ENCODE data around the gene PTTG1IP.
A peak's percentile ranks its signal among the peaks of the same experiment; 100 is the strongest.

The PTTG1IP gene

GRCh38 chr21:44867999-44868700 is 5.3 kb downstream of the PTTG1IP start:
- H3K4me3 ChIP-seq (ENCODE audit: low read depth in 1 of 2, low read length in 2 of 2) = no peak overlapping the region
- ATAC-seq (ENCODE audit: insufficient read depth, low read depth) = peak; percentile 44; the same call in 2 of the 3 replicates
- no peak overlapping the region for H3K9ac ChIP-seq (ENCODE audit: low read depth, low read length)
- TF ChIP-seq, protein P1, sequence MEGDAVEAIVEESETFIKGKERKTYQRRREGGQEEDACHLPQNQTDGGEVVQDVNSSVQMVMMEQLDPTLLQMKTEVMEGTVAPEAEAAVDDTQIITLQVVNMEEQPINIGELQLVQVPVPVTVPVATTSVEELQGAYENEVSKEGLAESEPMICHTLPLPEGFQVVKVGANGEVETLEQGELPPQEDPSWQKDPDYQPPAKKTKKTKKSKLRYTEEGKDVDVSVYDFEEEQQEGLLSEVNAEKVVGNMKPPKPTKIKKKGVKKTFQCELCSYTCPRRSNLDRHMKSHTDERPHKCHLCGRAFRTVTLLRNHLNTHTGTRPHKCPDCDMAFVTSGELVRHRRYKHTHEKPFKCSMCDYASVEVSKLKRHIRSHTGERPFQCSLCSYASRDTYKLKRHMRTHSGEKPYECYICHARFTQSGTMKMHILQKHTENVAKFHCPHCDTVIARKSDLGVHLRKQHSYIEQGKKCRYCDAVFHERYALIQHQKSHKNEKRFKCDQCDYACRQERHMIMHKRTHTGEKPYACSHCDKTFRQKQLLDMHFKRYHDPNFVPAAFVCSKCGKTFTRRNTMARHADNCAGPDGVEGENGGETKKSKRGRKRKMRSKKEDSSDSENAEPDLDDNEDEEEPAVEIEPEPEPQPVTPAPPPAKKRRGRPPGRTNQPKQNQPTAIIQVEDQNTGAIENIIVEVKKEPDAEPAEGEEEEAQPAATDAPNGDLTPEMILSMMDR (IDR thresholded peaks at IDR 0.05; ENCODE audit: borderline replicate concordance, extremely low read depth, low read length, poor library complexity, severe bottlenecking) = no peak
- TF ChIP-seq EZH2 (IDR thresholded peaks at IDR 0.05; ENCODE audit: borderline replicate concordance, low read depth, low read length, severe bottlenecking) = no peak
- no peak overlapping the region for H3K4me2 ChIP-seq (ENCODE audit: insufficient read depth, low read length)
- peak; percentile 46 for DNase-seq
- H3K9me3 ChIP-seq (ENCODE audit: insufficient read depth, low read length, severe bottlenecking) = no peaks in the 10 kb centered on the region
- no peak overlapping the region for H3K27ac ChIP-seq (ENCODE audit: low read length)
- H3K4me1 ChIP-seq (ENCODE audit: insufficient read depth, low read length) = peaks cover 63% of the 10 kb centered on the region
- H3K36me3 ChIP-seq (ENCODE audit: insufficient read depth, low read length) = peaks cover 44% of the 10 kb centered on the region
- H3K79me2 ChIP-seq (ENCODE audit: insufficient read depth, low read length) = peaks cover 99% of the 10 kb centered on the region
- no peak overlapping the region for H2AFZ ChIP-seq (ENCODE audit: low read depth, low read length)
- H3K27me3 ChIP-seq (ENCODE audit: insufficient read depth, low read length, poor library complexity) = no peaks in the 10 kb centered on the region
- peaks cover 94% of the 10 kb centered on the region for H4K20me1 ChIP-seq (ENCODE audit: insufficient read depth, low read length)

GRCh38 chr21:44867464-44867863 is 6.0 kb downstream of the PTTG1IP start:
- DNase-seq (no peak), ATAC-seq (ENCODE audit: insufficient read depth, low read depth) (no peak)
- Histone ChIP-seq H3K4me2 (ENCODE audit: insufficient read depth, low read length) (no peak overlapping the region), H3K4me3 (ENCODE audit: low read depth in 1 of 2, low read length in 2 of 2) (no peak overlapping the region), H3K36me3 (ENCODE audit: insufficient read depth, low read length) (peaks cover 45% of the 10 kb centered on the region), H2AFZ (ENCODE audit: low read depth, low read length) (no peak overlapping the region), H3K27me3 (ENCODE audit: insufficient read depth, low read length, poor library complexity) (no peaks in the 10 kb centered on the region), H3K9ac (ENCODE audit: low read depth, low read length) (no peak overlapping the region), H3K79me2 (ENCODE audit: insufficient read depth, low read length) (peaks cover 99% of the 10 kb centered on the region), H3K4me1 (ENCODE audit: insufficient read depth, low read length) (peaks cover 60% of the 10 kb centered on the region), H3K9me3 (ENCODE audit: insufficient read depth, low read length, severe bottlenecking) (no peaks in the 10 kb centered on the region), H3K27ac (ENCODE audit: low read length) (no peak overlapping the region), H4K20me1 (ENCODE audit: insufficient read depth, low read length) (peaks cover 92% of the 10 kb centered on the region)
- TF ChIP-seq, protein P1 (IDR thresholded peaks at IDR 0.05; ENCODE audit: borderline replicate concordance, extremely low read depth, low read length, poor library complexity, severe bottlenecking) = no peak
- no peak for TF ChIP-seq EZH2 (IDR thresholded peaks at IDR 0.05; ENCODE audit: borderline replicate concordance, low read depth, low read length, severe bottlenecking)

DNA sequence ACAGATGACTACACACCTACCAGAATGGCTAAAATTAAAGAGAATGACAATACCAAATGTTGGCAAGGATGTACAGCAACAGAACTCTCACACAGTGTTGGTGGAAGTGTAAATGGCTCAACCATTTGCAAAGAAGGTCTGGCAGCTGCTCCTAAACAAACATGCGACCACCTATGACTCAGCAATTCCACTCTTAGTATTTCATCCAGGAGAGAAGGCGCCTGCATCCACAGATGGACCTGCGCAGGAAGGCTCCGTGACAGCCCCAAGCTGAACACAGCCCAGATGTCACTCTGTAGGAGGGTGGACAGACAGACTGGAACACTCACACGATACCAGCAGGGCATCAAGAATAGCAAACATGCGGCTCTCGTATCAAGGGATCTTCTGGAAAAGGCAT is 6.7 kb downstream of the PTTG1IP start:
- Histone ChIP-seq H3K27ac (ENCODE audit: low read length) (0 out of 2 replicates have a peak overlapping the region, but pooled peaks have one; percentile 10), H3K79me2 (ENCODE audit: insufficient read depth, low read length) (peaks cover 99% of the 10 kb centered on the region), H3K27me3 (ENCODE audit: insufficient read depth, low read length, poor library complexity) (no peaks in the 10 kb centered on the region), H4K20me1 (ENCODE audit: insufficient read depth, low read length) (peaks cover 87% of the 10 kb centered on the region), H3K9ac (ENCODE audit: low read depth, low read length) (no peak overlapping the region), H3K36me3 (ENCODE audit: insufficient read depth, low read length) (peaks cover 45% of the 10 kb centered on the region), H3K4me1 (ENCODE audit: insufficient read depth, low read length) (peaks cover 53% of the 10 kb centered on the region), H3K4me2 (ENCODE audit: insufficient read depth, low read length) (peak overlapping the region; percentile 5; the same call in 1 of the 2 replicates), H2AFZ (ENCODE audit: low read depth, low read length) (no peak overlapping the region), H3K9me3 (ENCODE audit: insufficient read depth, low read length, severe bottlenecking) (no peaks in the 10 kb centered on the region), H3K4me3 (ENCODE audit: low read depth in 1 of 2, low read length in 2 of 2) (no peak overlapping the region)
- DNase-seq = no peak
- TF ChIP-seq, protein P1 (IDR thresholded peaks at IDR 0.05; ENCODE audit: borderline replicate concordance, extremely low read depth, low read length, poor library complexity, severe bottlenecking) = no peak
- TF ChIP-seq EZH2 (IDR thresholded peaks at IDR 0.05; ENCODE audit: borderline replicate concordance, low read depth, low read length, severe bottlenecking) = no peak
- no peak for ATAC-seq (ENCODE audit: insufficient read depth, low read depth)
